ENCODE data around the gene ASTN2.

Gene ASTN2

DNA sequence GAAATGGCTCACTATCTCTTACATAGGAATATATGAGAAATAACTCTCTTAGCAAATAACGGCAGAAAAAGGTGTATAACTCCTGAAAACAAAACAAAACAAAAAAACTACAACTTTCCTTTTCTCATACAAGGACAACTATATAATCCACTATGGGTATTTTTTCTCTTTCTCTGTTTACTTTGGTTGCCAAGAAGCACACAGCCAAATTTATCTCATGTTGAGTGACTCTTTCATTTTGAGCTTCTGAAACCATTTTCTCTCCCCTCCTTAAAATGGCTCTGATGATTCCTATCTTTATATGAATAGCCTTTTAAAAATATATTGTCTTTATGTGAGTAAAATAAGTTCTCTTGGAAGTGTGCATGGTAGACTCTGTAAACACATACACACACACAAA, 599.0 kb downstream of the ASTN2 start:
- TF ChIP-seq, protein P1, sequence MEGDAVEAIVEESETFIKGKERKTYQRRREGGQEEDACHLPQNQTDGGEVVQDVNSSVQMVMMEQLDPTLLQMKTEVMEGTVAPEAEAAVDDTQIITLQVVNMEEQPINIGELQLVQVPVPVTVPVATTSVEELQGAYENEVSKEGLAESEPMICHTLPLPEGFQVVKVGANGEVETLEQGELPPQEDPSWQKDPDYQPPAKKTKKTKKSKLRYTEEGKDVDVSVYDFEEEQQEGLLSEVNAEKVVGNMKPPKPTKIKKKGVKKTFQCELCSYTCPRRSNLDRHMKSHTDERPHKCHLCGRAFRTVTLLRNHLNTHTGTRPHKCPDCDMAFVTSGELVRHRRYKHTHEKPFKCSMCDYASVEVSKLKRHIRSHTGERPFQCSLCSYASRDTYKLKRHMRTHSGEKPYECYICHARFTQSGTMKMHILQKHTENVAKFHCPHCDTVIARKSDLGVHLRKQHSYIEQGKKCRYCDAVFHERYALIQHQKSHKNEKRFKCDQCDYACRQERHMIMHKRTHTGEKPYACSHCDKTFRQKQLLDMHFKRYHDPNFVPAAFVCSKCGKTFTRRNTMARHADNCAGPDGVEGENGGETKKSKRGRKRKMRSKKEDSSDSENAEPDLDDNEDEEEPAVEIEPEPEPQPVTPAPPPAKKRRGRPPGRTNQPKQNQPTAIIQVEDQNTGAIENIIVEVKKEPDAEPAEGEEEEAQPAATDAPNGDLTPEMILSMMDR (IDR thresholded peaks at IDR 0.05; ENCODE audit: low read depth, low read length), result no peak
- no peaks in the 10 kb centered on the region for H3K36me3 ChIP-seq

DNA sequence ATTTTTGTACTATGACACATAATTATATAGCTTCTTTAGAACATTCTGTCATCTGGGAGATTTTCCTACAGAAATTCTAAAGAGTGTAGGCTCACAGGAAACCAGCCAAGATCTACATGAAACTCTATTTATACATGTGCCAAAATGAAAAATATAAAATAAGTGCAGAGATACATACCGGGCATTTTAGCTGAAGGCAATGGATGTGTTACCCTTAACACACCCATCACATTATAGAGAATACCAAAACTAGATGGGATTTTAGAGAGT, 601.9 kb downstream of the ASTN2 start:
- H3K36me3 ChIP-seq, result no peaks in the 10 kb centered on the region
- no peaks in the 10 kb centered on the region for H3K9me3 ChIP-seq (ENCODE audit: severe bottlenecking)
- no peak overlapping the region for H3K4me3 ChIP-seq (ENCODE audit: low read depth, low read length)
- H3K27me3 ChIP-seq (ENCODE audit: insufficient read depth, low read depth, severe bottlenecking), result no peaks in the 10 kb centered on the region
- TF ChIP-seq, protein P1 (IDR thresholded peaks at IDR 0.05; ENCODE audit: low read depth, low read length), result no peak
- no peak for DNase-seq
- H3K27ac ChIP-seq, result no peak overlapping the region

More for the DNA sequence above, 599.0 kb downstream of the ASTN2 start:
- no peaks in the 10 kb centered on the region for H3K9me3 ChIP-seq (ENCODE audit: severe bottlenecking)
- DNase-seq, result no peak
- H3K4me3 ChIP-seq (ENCODE audit: low read depth, low read length), result no peak overlapping the region
- H3K27ac ChIP-seq, result no peak overlapping the region
- H3K27me3 ChIP-seq (ENCODE audit: insufficient read depth, low read depth, severe bottlenecking), result no peaks in the 10 kb centered on the region

DNA sequence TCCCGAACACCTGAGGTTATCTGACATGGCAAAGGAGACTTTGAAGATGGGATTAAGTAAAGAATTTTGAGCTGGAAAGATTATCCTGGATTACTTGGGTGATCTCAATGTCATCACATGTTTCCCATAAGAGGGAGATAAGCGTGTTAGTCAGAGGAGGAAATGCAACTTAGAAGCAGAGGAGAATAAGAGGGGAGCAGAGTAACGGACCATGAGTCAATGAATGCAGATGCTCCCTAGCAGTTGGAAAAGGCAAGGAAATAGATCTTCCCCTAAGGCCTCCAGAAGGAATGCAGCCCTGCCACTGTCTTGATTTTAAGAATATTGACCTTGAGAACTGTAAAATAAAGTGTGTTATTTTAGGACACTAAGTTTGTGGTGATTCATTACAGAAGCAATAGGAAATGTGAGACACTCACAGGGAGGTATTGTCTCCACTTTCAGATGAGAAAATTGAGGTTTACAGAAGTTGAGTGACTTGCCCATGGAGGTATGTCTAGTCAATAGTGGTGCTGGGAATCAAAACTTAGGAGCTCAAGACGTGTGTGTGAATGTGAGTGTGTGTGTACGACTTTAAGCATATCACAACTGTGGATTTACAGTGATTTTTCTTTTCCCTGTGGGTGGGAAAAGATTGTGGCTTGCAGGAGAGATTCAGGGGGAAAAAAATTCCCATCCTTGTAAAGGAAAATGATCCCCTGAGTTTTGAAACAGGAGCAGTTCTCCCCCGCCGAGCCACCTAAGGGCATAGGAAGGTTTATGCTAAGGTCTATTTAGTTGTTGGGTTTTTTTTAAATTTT, 602.4 kb downstream of the ASTN2 start:
- DNase-seq, result peak; percentile 48
- H3K9me3 ChIP-seq (ENCODE audit: severe bottlenecking), result no peaks in the 10 kb centered on the region
- TF ChIP-seq, protein P1 (IDR thresholded peaks at IDR 0.05; ENCODE audit: low read depth, low read length), result no peak

DNA sequence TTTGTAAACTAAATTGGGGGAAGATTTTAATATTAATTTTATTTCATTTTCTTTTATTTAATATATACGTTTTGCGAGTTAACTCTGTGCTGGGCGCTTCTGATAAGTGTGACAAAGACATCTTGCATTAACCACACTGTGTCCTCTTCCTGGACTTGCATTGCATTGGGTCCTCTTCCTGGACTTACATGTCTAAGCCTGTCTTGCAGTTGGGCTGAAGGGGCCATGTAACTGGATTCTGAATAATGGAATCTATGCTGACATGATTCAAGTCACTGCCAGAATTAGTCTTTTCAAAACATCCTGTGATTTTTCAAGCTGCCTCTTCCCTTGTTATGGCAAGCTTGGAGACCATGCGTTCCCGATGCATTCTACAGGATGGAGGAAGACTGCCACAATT, 605.2 kb downstream of the ASTN2 start:
- H3K27ac ChIP-seq, result no peak overlapping the region
- TF ChIP-seq, protein P1 (IDR thresholded peaks at IDR 0.05; ENCODE audit: low read depth, low read length), result no peak
- no peaks in the 10 kb centered on the region for H3K27me3 ChIP-seq (ENCODE audit: insufficient read depth, low read depth, severe bottlenecking)
- H3K36me3 ChIP-seq, result peaks cover 11% of the 10 kb centered on the region
- DNase-seq, result no peak
- no peaks in the 10 kb centered on the region for H3K9me3 ChIP-seq (ENCODE audit: severe bottlenecking)
- no peak overlapping the region for H3K4me3 ChIP-seq (ENCODE audit: low read depth, low read length)

More for the DNA sequence above, 602.4 kb downstream of the ASTN2 start:
- H3K4me3 ChIP-seq (ENCODE audit: low read depth, low read length), result no peak overlapping the region
- H3K27ac ChIP-seq, result no peak overlapping the region
- no peaks in the 10 kb centered on the region for H3K27me3 ChIP-seq (ENCODE audit: insufficient read depth, low read depth, severe bottlenecking)
- no peaks in the 10 kb centered on the region for H3K36me3 ChIP-seq

DNA sequence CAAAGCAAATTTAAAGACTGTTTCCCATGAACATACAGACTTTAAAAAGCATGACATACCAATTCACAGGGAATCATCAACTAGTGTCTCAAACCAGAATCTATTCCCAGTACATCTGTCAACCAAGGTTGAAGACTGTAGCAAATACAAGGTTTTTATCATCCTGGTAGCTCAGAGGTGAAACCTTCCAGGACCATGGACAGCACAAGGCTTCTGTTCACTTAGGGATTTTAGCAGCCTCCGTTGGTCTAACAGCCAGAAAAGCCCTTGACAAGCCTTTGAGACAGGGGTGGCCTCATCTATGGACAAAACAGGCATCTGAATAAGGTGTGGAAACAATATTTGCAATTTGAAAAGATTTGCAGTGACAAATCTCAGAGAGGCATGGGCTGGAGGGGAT, 608.8 kb downstream of the ASTN2 start:
- H3K36me3 ChIP-seq, result peaks cover 26% of the 10 kb centered on the region
- H3K27me3 ChIP-seq (ENCODE audit: insufficient read depth, low read depth, severe bottlenecking), result no peaks in the 10 kb centered on the region
- no peak overlapping the region for H3K4me3 ChIP-seq (ENCODE audit: low read depth, low read length)
- no peaks in the 10 kb centered on the region for H3K9me3 ChIP-seq (ENCODE audit: severe bottlenecking)
- H3K27ac ChIP-seq, result no peak overlapping the region
- no peak for DNase-seq
- TF ChIP-seq, protein P1 (IDR thresholded peaks at IDR 0.05; ENCODE audit: low read depth, low read length), result no peak

DNA sequence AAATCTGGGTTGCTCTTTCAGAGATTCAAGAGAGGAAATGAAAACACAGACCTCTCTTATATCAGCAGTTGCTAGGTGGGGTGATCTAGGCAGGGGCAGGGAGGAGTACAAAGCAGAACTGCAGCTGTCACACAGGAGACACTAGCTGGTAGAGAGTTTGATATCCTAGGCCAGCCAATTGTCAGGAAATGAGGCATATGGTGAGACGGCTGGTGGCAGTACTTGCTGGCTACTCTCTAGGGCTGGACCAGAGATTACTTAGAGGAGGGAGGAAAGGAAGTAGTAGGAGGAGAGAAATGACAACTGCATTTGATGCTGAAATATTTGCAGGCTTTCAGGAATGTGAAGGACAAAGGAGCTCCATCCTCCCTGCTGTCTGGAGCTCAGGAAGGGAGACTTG, 614.0 kb downstream of the ASTN2 start:
- Histone ChIP-seq H3K27ac (no peak overlapping the region), H3K27me3 (ENCODE audit: insufficient read depth, low read depth, severe bottlenecking) (no peaks in the 10 kb centered on the region), H3K9me3 (ENCODE audit: severe bottlenecking) (no peaks in the 10 kb centered on the region), H3K36me3 (peaks cover 31% of the 10 kb centered on the region), H3K4me3 (ENCODE audit: low read depth, low read length) (no peak overlapping the region)
- peak; percentile 75 for DNase-seq
- TF ChIP-seq, protein P1 (IDR thresholded peaks at IDR 0.05; ENCODE audit: low read depth, low read length), result no peak
